ENCODE measurements around the gene ZBTB47.

Gene ZBTB47

DNA sequence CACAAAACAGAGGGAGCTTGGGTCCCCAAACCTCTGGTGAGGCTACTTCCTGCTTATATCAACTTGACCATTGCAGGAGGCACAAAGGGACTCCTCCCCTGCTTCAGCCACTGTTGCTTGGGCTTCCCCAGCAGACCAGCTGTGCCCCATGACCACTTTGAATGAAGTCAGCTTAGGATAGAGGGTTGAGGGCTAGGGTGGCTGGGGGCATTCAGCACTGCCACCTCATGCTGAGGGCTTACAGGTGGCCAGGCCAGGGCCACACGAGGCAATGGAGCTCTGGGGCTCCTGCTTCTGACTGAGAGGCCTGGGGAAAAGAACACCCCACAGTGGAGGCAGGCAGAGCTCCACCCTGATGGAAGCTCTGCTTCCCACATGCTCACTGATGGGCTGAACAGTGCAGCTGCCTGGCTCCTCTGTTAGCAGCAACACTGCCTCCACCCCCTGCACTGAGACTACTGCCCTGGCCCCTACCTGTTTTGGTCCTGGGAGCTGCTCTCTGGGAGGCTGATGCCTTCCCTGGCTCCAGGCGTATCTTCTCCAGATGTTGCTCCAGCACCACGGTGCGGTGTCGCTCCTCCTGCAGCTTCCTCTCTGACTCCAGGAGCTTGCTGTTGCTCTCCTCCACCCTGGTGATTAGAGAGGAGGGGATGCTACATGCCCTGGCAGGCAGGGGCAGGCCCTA, 59.3 kb downstream of the ZBTB47 start:
- DNase-seq (ENCODE audit: low spot score) = no peak

DNA sequence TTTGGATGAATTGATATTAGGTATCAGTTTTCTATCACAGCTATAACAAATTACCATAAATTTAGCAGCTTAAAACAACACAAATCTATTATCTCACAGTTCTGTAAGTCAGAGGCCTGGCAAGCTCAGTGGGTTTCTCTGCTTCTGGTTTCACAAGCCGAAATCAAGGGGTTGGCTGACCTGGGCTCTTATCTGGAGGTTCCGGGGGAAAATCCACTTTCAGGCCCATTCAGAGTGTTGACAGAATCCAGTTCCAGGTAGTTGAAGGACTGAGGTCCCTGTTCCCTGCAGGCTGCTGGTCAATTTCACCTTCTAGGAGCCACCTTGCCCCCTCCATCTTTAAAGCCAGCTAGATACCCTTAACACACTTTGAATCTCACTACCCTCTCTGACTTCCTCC, 60.2 kb downstream of the ZBTB47 start:
- no peak for DNase-seq (ENCODE audit: low spot score)

DNA sequence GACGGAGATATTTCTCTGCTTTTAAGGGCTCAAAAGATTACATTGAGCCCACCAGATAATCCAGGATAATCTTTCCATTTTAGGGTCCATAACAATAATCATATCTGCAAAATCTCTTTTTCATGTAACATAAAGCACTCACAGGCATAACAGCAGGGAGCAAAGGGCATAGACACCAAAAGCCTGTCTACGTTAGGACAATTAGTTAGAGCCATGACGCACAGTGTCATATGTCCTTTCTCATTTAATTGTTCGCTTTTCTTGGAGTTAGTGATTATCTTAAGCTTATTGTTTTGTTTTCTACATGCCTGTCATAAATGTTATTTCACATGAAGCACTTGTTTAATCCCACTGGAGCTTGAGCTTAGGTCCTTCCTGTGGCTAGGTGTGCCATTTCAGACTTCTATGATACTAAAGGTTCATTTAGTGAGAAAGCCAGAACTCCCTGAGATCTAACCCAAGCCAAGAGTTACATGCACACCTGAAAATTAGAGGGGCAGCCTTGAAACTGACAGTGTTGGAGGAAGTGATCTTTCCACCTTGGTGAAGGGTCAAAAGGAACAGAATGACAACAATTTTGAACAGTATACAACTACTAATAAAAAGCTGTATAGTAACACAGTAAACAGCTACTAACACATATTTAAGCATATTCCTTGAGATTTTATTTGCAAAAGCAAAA, 60.8 kb downstream of the ZBTB47 start:
- DNase-seq (ENCODE audit: low spot score) = no peak

Data from globus pallidus (tissue), 1 donor.